SK-N-SH (cell line): ENCODE measurements around the gene ANKRD9. TPM values are rescaled to one million over a fixed set of nuclear protein-coding genes. Genes with fewer than 3 reads are reported as not detected.

ENCODE experiments used
- CTCF ChIA-PET: fragments of 300-600, 350-600 bp; formaldehyde crosslinking; extraction: SDS; loops from one replicate; lab custom pipeline; 2021; lab: Yijun Ruan, JAX
- POLR2A ChIA-PET: fragments of 350-600 bp; sonication (Branson Sonifier 250); formaldehyde crosslinking; extraction: SDS; loops from one replicate; lab custom pipeline; 2020; ENCODE audit warnings: antibody characterized with exemption, inconsistent platforms; lab: Yijun Ruan, JAX
- DNase-seq: peaks from one replicate; pipeline ENCODE4 v3.0.0; 2012
- H2AFZ ChIP-seq: fragments of 200-600 bp; sonication (generic); 2 replicates; pipeline ENCODE4 v1.8.1; 2016; ENCODE audit warnings: antibody characterized with exemption, mild to moderate bottlenecking, low read depth
- H3F3A ChIP-seq: fragments of 200-600 bp; sonication (generic); replicated peaks from 2 replicates; pipeline ENCODE3; 2016; ENCODE audit warnings: antibody characterized with exemption, mild to moderate bottlenecking; ENCODE audit not compliant: insufficient read depth
- H3K27ac ChIP-seq, 2 experiments: fragments of 200-500 bp in 1 of 2; fragments of 200-600 bp in 1 of 2; sonication (Bioruptor generic) in 1 of 2; sonication (generic), shearing (Covaris generic) in 1 of 2; 2 replicates each; pipeline versions ENCODE4 v1.5.1 to v1.6.1; 2014 to 2016; ENCODE audit warnings: low read depth in 2 of 2, inconsistent platforms in 1 of 2, low read length in 1 of 2, mild to moderate bottlenecking in 1 of 2, mixed read lengths in 1 of 2
- H3K27me3 ChIP-seq: fragments of 200-600 bp; sonication (generic), shearing (Covaris generic); 2 replicates; pipeline ENCODE4 v1.6.1; 2016; ENCODE audit warnings: mixed run types; ENCODE audit not compliant: insufficient read depth
- H3K36me3 ChIP-seq, 2 experiments: fragments of 200-500 bp in 1 of 2; fragments of 200-600 bp in 1 of 2; sonication (Bioruptor generic) in 1 of 2; sonication (generic) in 1 of 2; replicated peaks in 1 of 2; 2 replicates each; pipeline versions ENCODE3 to v1.5.1; 2014 to 2016; ENCODE audit warnings: low read length in 1 of 2, mild to moderate bottlenecking in 1 of 2; ENCODE audit not compliant: insufficient read depth in 2 of 2, control insufficient read depth in 1 of 2
- H3K4me1 ChIP-seq, 2 experiments: fragments of 200-500 bp in 1 of 2; fragments of 200-600 bp in 1 of 2; sonication (Bioruptor generic) in 1 of 2; sonication (generic), shearing (Covaris generic) in 1 of 2; 2 replicates each; pipeline versions ENCODE4 v1.5.1 to v1.6.1; 2014 to 2016; ENCODE audit warnings: low read depth in 1 of 2, low read length in 1 of 2, mixed run types in 1 of 2; ENCODE audit not compliant: insufficient read depth in 2 of 2, control insufficient read depth in 1 of 2
- H3K4me2 ChIP-seq: fragments of 200-600 bp; sonication (generic), shearing (Covaris generic); 2 replicates; pipeline ENCODE4 v1.6.1; 2017; ENCODE audit warnings: mixed run types
- H3K4me3 ChIP-seq, 2 experiments: fragments of 200-500 bp in 1 of 2; fragments of 200-600 bp in 1 of 2; sonication (Bioruptor generic) in 1 of 2; sonication (generic), shearing (Covaris generic) in 1 of 2; 2 replicates each; pipeline versions ENCODE4 v1.5.1 to v1.8.1; 2014 to 2016; ENCODE audit warnings: low read depth in 2 of 2, inconsistent platforms in 1 of 2, low read length in 1 of 2, mild to moderate bottlenecking in 1 of 2, mixed read lengths in 1 of 2, moderate library complexity in 1 of 2
- H3K79me2 ChIP-seq: fragments of 200-600 bp; sonication (generic); 2 replicates; pipeline ENCODE4 v1.8.1; 2017; ENCODE audit warnings: mild to moderate bottlenecking; ENCODE audit not compliant: insufficient read depth
- H3K9ac ChIP-seq: fragments of 200-600 bp; sonication (generic); 2 replicates; pipeline ENCODE4 v1.6.1; 2017; ENCODE audit warnings: mixed run types
- H3K9me2 ChIP-seq: fragments of 200-600 bp; sonication (generic); 2 replicates; pipeline ENCODE4 v1.6.1; 2017; ENCODE audit warnings: mixed run types
- H3K9me3 ChIP-seq: fragments of 200-600 bp; sonication (generic); 2 replicates; pipeline ENCODE4 v1.6.1; 2017; ENCODE audit warnings: mixed run types, mild to moderate bottlenecking, moderate library complexity
- H4K20me1 ChIP-seq: fragments of 200-600 bp; sonication (generic); 2 replicates; pipeline ENCODE4 v1.6.1; 2017; ENCODE audit warnings: mild to moderate bottlenecking, mixed run types; ENCODE audit not compliant: insufficient read depth
- ELF1 ChIP-seq: IDR thresholded peaks from 2 replicates; pipeline ENCODE4 v1.4.0; 2012
- EZH2phosphoT487 ChIP-seq: fragments of 200-600 bp; sonication (generic); IDR thresholded peaks from 2 replicates; pipeline ENCODE4 v1.6.1; 2017; ENCODE audit warnings: low read depth, mixed run types, mild to moderate bottlenecking, antibody characterized with exemption, moderate library complexity, borderline replicate concordance
- FOXJ3 ChIP-seq: sonication (generic); formaldehyde crosslinking; IDR thresholded peaks from 2 replicates; pipeline ENCODE4 v1.5.1; 2020; ENCODE audit warnings: mild to moderate bottlenecking, missing genetic modification reagents
- FOXM1 ChIP-seq: IDR thresholded peaks from 2 replicates; pipeline ENCODE4 v1.4.0; 2012; ENCODE audit warnings: low read depth, mild to moderate bottlenecking
- GABPA ChIP-seq: IDR thresholded peaks from 2 replicates; pipeline ENCODE4 v1.4.0; 2012; ENCODE audit warnings: low read depth, mild to moderate bottlenecking
- GATA2 ChIP-seq: sonication (generic); formaldehyde crosslinking; IDR thresholded peaks from 2 replicates; pipeline ENCODE4 v1.5.0; 2020; ENCODE audit warnings: mild to moderate bottlenecking, missing genetic modification reagents
- NFIC ChIP-seq: IDR thresholded peaks from 2 replicates; pipeline ENCODE4 v1.4.0; 2012; ENCODE audit warnings: borderline replicate concordance
- RAD21 ChIP-seq: IDR thresholded peaks from 2 replicates; pipeline ENCODE4 v1.6.1; 2012; ENCODE audit warnings: mild to moderate bottlenecking, low read length
- RCOR1 ChIP-seq: fragments of 150-350 bp; IDR thresholded peaks from 2 replicates; pipeline ENCODE4 v1.6.1; 2017; ENCODE audit warnings: antibody characterized with exemption, low read length
- RFX5 ChIP-seq: IDR thresholded peaks from 2 replicates; pipeline ENCODE4 v1.6.1; 2012; ENCODE audit warnings: mild to moderate bottlenecking, improper control_type of control experiment, low read length
- SIN3A ChIP-seq: IDR thresholded peaks from 2 replicates; pipeline ENCODE4 v1.6.1; 2012; ENCODE audit warnings: low read depth, mild to moderate bottlenecking, low read length, moderate library complexity, borderline replicate concordance
- TAF1 ChIP-seq: IDR thresholded peaks from 2 replicates; pipeline ENCODE4 v1.6.1; 2012; ENCODE audit warnings: low read depth, mild to moderate bottlenecking, low read length, moderate library complexity, borderline replicate concordance
- TCF12 ChIP-seq: IDR thresholded peaks from 2 replicates; pipeline ENCODE4 v1.4.0; 2012
- TEAD4 ChIP-seq: IDR thresholded peaks from 2 replicates; pipeline ENCODE4 v1.4.0; 2012; ENCODE audit warnings: mild to moderate bottlenecking, borderline replicate concordance; ENCODE audit not compliant: insufficient read depth
- WGBS: methylation state at CpG from one replicate; pipeline ENCODE4 v1.1.6; 2017; ENCODE audit warnings: low lambda C conversion rate; 5-methylcytosine and 5-hydroxymethylcytosine counted together
- polyA plus RNA-seq, 3 experiments: library from polyadenylated mRNA; depleted of rRNA; stranded (reverse); fragments of >200 nt; gene quantifications; 2 replicates each; pipeline ENCODE4 v1.2.3, GENCODE V29; 2012
- TF ChIP-seq, protein P1 (sequence below): IDR thresholded peaks from 2 replicates; pipeline ENCODE4 v1.4.0; 2012; ENCODE audit warnings: low read depth

Gene ANKRD9
- polyA plus RNA-seq, 1 of the 3 experiments (the other 2 are of a cell fraction), result 21.3 TPM

- no peaks in the 10 kb centered on the region for H3F3A ChIP-seq
- no peaks in the 10 kb centered on the region for H3K9me3 ChIP-seq
- H3K9ac ChIP-seq, result no peak overlapping the region
- H3K27me3 ChIP-seq, result no peaks in the 10 kb centered on the region
- H3K36me3 ChIP-seq, result peaks cover 0 to 3% of the 10 kb centered on the region in 2 experiments
- no peak for DNase-seq
- WGBS, result 90% methylated on average over 3 of the region's 5 CpGs
- POLR2A ChIA-PET, result no interaction called here
- peaks cover 12% of the 10 kb centered on the region; the same call in 1 of the 2 replicates for H3K79me2 ChIP-seq
- H3K27ac ChIP-seq, result no peak overlapping the region
- no peak overlapping the region for H3K4me2 ChIP-seq
- no peak overlapping the region for H3K4me3 ChIP-seq
- no peaks in the 10 kb centered on the region for H4K20me1 ChIP-seq
- no peaks in the 10 kb centered on the region for H3K9me2 ChIP-seq
- H3K4me1 ChIP-seq, result peaks cover 0 to 19% of the 10 kb centered on the region in 2 experiments; a peak in 1 of 4 replicates
- TF ChIP-seq GABPA (no peak), RFX5 (no peak), GATA2 (CRISPR knock-in tag) (no peak), TCF12 (no peak), EZH2phosphoT487 (no peak), SIN3A (no peak), ELF1 (no peak), NFIC (no peak)
- H2AFZ ChIP-seq, result no peak overlapping the region
- CTCF ChIA-PET, result interaction anchor here (3.1 kb wide), 1 partner anchor 74 kb away, joined by 23 read pairs; no protein-coding TSS in a partner anchor
Measured at GRCh38 chr14:102511538-102511937, 2.0 kb upstream of the ANKRD9 start.

- Histone ChIP-seq H3K9me2 (no peaks in the 10 kb centered on the region), H3K27me3 (no peaks in the 10 kb centered on the region), H3K4me1 (peaks cover 0 to 17% of the 10 kb centered on the region in 2 experiments; a peak in 1 of 4 replicates), H3K9ac (no peak overlapping the region), H3K9me3 (no peaks in the 10 kb centered on the region), H3K36me3 (peaks cover 0 to 3% of the 10 kb centered on the region in 2 experiments), H3K79me2 (peaks cover 12% of the 10 kb centered on the region; the same call in 1 of the 2 replicates), H4K20me1 (no peaks in the 10 kb centered on the region), H3F3A (no peaks in the 10 kb centered on the region), H2AFZ (0 out of 2 replicates have a peak overlapping the region, but pooled peaks have one; percentile 70), H3K4me3 (peak overlapping the region in 1 of 2 experiments; percentile 63; a peak in 1 of 4 replicates), H3K4me2 (peak overlapping the region; percentile 84; the same call in 1 of the 2 replicates), H3K27ac (no peak overlapping the region; a peak in 1 of 4 replicates)
- ChIA-PET CTCF (interaction anchor here (1.1 to 3.1 kb wide), 2 partner anchors 73 to 83 kb away, joined by 4 to 23 read pairs; no protein-coding TSS in a partner anchor), POLR2A (no interaction called here)
- WGBS, result 84% methylated on average over 16 of the region's 19 CpGs
- TF ChIP-seq FOXJ3, result no peak
- TF ChIP-seq ELF1, result no peak
- TF ChIP-seq, protein P1, sequence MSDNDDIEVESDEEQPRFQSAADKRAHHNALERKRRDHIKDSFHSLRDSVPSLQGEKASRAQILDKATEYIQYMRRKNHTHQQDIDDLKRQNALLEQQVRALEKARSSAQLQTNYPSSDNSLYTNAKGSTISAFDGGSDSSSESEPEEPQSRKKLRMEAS, result no peak
- no peak for TF ChIP-seq RCOR1
- no peak for TF ChIP-seq NFIC
- no peak for TF ChIP-seq EZH2phosphoT487
- TF ChIP-seq FOXM1, result no peak
- TF ChIP-seq TAF1, result no peak
- no peak for TF ChIP-seq TEAD4
- TF ChIP-seq RAD21, result no peak
- no peak for TF ChIP-seq SIN3A
- no peak for DNase-seq
Measured at GRCh38 chr14:102510616-102511520, 1.3 kb upstream of the ANKRD9 start.
